HuH-7 (cell line): ENCODE data around the gene TP53AIP1.

Experiments
- DNase-seq: peaks from one replicate; pipeline ENCODE4 v3.0.0; 2011; ENCODE audit warnings: low spot score

TP53AIP1 gene

DNA sequence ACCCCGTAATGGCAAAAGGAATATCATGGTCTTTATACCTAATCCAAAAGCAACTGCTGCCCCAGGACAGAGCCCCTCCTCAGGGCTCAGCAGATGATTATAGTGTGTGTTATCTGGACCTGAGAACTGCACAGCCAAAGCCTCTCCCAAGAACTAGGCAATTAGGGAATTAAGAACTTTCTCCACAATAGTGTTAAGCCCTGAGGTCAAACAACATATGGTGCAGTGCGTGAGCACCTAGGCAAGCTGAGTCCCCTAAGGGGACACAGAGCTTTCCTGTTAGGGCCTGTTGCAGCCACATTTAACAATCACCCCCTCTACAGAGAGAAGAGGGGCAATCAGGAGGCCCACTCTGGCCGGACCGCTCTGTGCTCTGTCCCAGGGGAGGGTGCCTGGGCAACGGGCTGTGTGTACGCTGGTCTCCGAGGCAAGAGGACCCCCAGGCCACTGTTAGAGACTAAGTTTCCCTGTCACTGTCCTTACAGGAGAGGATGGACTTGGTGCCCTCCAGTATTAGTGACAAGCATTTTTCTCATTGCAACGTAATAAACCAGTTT lies 52.9 kb downstream of the TP53AIP1 start:
- DNase-seq = no peak

DNA sequence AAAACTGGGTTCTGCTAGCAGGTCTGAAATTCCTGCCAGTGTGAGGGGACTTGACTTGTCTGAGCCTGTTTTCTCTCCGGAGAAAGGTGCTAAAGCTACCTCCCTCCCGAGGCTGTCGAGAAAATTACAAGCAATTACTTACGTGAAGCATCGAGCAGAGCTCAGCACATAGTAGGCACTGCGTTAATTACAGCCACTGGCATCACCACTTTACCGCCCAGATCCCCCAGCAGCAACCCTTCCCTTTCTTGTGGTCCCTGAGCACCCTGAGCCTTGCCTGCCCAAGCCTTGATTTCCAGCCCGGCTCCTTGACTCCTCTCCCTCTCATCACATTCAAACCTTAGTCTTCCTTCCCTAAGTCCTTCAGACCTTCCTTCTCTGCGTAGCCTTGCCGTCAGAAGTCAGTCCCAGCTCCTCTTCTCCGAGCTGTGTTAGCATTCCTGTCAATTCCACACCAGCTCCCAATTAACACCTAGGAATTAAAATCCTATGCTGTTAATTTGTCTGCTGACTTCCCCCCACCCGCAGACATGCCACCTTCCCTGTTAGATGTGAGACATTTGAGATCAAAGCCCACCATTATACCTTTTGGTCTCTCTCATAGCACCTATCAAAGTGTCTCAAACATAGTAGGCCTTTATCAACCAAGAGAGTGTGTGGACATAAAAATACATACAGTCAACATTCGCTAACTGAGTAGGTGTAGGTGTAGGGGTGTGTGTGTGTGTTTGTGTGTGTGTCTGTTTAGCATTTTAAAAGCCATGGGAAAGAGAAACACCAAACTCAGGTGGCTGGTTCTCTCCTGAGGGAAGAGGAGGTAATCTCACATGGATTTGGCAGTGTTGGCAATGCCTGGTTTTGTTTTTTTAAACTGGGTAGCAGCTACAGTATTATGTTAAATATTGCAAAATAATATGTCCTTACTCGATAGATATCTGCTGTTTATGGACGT lies 54.4 kb downstream of the TP53AIP1 start:
- no peak for DNase-seq

DNA sequence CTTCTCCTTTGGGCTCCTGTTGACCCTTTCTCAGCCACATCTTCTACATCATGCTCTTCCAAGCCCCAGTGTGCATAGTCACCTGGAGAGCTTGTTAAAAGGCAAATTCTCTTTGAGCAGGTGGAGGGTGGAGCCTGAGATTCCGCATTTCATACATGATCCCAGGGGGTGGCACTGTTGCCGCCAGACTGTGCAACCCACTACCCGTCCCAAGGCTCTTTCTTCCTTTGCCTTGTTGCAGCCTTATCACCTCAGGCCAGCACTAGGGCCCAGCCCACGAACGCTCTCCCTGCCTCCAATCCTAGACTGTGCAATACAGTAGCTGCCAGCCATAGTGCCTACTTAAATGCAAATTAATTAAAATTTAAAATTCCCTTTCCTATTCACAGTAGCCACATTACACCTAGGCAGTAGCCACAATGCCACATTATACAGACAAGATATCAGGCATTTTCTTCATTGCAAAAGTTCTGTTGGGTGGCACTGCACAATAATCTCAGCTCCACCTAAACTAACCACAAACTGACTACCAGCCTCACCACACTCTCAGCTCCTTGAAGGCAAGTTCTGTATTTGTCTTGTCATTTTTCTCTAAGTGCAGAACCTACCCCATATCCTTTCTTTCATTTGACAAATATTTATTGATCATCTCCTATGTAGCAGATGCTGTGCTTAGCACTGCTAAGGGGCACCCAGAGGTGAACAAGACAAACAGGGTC lies 56.1 kb downstream of the TP53AIP1 start:
- DNase-seq = no peak
